ENCODE measurements around the gene PFAS.

Gene PFAS

GRCh38 chr17:8294814-8295316, 45.8 kb downstream of the PFAS start:
- no peak for DNase-seq (ENCODE audit: low read depth, low spot score)

GRCh38 chr17:8300226-8300625, 51.1 kb downstream of the PFAS start:
- no peak for DNase-seq (ENCODE audit: low read depth, low spot score)

DNA sequence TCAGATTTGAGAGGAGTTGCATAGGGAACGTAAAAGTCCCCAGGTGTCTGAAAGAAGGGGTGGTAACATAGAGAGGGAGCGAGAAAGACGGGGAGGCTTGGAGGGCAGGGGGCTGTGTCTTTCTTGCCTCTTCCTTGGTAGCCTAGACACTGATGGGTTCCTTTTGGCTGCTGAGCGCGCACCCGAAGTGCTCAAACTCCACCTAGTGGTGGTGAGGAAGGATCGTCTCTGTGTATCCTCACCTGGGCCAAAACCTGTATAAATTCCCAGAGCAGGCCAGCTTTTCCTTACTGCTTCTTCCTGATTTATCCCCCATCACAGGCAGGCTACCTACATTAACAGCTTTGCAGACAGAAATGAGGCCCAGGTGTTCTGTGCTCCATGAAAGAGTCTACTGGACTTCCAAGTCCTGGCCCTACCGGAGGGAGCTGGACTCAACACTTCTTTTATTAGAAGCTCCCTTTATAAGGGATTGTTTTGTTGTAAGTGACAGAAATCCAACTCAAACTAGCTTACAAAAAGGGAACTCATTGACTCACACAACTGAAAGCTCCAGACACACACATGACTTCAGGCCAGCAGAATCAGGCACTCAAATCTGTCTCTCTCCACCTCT, 51.6 kb downstream of the PFAS start:
- no peak for DNase-seq (ENCODE audit: low read depth, low spot score)

GRCh38 chr17:8310601-8311123, 61.6 kb downstream of the PFAS start:
- DNase-seq (ENCODE audit: low read depth, low spot score): no peak

- DNase-seq (ENCODE audit: low read depth, low spot score): no peak
Measured at GRCh38 chr17:8311131-8311790, 62.2 kb downstream of the PFAS start.

DNA sequence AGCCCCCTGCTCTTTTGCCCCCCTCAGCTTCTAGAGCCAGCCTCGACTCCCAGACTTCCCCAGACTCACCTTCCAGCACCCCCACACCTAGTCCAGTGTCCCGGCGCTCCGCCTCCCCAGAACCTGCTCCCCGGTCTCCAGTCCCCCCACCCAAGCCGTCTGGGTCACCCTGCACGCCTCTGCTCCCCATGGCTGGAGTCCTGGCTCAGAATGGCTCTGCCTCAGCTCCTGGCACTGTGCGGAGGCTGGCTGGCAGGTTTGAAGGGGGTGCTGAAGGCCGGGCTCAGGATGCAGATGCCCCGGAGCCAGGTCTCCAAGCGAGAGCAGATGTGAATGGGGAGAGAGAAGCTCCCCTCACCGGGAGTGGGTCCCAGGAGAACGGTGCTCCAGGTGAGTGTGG, 63.2 kb downstream of the PFAS start:
- DNase-seq (ENCODE audit: low read depth, low spot score): no peak

DNA sequence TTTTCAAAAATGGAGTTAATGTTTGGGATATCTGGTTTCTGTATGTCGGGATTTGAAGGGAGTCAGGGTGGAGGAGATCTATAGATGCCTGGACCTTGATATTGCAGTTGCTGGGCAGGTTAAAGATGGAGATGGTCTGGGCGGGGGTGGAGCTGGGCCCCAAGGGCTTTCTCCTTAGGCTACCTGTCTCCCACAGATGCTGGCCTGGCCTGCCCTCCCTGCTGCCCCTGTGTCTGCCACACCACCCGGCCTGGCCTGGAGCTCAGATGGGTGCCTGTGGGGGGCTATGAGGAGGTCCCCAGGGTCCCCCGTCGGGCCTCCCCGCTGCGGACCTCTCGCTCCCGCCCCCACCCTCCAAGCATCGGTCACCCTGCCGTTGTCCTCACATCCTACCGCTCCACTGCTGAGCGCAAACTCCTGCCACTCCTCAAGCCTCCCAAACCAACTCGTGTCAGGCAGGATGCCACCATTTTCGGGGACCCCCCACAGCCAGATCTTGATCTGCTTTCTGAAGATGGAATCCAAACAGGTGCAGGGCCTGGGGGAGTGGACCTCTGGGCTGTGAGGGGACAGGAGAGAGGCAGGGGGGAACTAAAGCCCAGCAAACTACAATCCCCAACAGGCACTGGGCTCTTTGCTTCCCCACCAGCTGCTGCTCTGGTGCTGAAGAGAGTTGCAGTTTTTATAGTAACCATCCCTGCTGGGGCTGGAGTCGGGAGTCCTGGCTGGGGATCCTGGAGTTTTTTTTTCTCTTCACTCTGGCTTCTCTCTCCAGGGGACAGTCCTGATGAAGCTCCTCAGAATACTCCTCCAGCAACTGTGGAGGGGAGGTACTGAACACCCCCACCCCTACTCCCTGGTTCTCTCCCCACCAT, 63.9 kb downstream of the PFAS start:
- no peak for DNase-seq (ENCODE audit: low read depth, low spot score)

- no peak for DNase-seq (ENCODE audit: low read depth, low spot score)
Measured at GRCh38 chr17:8314797-8315763, 66.0 kb downstream of the PFAS start.

GRCh38 chr17:8315764-8316217, 66.7 kb downstream of the PFAS start:
- DNase-seq (ENCODE audit: low read depth, low spot score): no peak

DNA sequence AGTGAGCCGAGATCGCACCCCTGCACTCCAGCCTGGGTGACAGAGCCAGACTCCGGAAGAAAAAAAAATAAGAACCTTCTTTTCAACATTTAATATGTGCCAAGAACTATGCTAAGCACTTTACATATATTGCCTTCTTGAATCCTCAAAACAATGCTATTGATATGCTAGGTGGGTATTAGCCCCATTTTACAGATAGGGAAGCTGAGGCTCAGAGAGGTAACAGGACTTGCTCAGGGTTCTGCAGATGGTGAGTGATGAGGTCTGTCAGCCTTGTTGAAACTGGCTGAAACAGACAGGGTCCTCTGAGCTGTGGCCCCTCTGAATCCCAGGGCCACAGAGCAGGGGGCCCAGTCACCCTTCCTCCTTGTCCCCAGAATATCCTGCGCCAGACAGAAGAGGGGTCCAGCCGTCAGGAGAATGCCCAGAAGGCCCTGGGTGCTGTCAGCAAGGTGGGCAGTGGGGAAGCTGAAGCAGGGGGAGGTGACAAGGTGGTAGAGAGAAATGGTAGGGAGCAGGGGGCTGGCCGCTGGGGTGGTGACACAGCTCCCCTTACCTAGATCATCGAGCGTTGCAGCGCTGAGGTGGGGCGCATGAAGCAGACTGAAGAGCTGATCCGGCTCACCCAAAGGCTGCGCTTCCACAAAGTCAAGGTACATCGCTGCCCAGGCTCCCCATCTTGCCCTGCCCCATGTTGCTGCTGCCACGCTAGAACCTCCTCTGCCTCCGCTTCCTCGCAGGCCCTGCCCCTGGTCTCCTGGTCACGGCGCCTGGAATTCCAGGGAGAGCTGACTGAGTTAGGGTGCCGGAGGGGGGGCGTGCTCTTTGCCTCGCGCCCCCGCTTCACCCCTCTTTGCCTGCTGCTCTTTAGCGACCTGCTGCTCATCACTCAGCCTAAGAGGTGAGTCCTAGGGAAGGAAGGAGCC, 69.2 kb downstream of the PFAS start:
- no peak for DNase-seq (ENCODE audit: low read depth, low spot score)
